ENCODE results near the gene PPIE.
"Not testable (repeated sequence)": the region's sequence is repeated elsewhere in the genome, so short reads cannot be mapped to it uniquely, and the experiment has no call there.

PPIE gene

DNA sequence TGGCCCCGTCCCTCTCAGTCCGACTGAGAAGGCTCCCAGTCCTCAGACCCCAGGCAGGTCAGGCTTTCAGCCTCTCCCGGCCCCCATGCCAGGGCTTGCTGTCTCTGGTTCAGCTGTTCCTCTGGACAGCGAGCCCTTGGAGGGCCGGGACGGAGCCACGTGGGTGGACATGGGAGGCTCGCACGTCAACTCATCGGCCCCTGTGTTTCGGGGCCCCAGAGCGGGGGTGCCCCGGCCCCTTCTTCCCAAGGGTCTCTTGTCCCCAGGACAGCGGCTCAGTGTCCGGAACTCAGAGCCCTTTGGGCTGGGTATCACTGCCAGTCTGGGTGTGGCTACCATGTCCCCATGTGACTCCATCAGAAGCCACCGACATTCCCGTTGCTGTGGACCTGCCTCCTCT lies 39.2 kb downstream of the PPIE start:
- not testable (repeated sequence) for DNase-seq (ENCODE audit: low read depth in 2 of 2)

DNA sequence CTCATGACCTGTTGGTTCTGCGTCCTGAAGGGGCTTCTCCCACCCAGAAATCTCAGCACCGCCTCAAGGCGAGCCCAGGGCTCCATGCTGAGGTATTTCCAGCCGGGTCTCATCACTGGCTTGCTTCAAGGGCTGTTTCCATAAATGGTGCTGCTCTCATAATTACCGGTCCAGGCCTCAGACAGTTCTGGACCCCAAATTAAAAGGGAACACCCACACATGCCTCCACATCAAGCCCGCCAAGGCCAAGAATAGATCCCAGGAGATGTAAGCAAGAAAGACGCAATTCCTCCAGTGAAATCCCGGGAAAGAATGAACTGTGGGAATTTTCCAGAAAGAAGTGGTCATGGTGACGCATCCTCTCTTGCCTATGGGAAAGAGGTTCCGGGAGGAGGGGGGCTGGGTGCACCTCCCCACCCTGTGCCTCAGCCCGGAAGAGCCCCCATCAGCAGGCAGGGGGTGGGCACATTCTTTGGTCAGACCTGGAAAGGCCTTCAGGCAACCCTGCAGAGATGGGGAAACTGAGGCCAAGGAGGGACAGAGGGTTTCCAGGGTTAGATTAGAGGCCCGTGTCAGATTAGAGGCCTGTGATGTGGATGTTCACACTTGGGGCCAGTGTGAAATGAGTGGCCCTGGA lies 39.9 kb downstream of the PPIE start:
- DNase-seq (ENCODE audit: low read depth in 2 of 2), result not testable (repeated sequence)

- DNase-seq (ENCODE audit: low read depth in 2 of 2), result no peak
Measured at GRCh38 chr1:39779137-39779536, 40.5 kb downstream of the PPIE start.

- no peak for DNase-seq (ENCODE audit: low read depth in 2 of 2)
Measured at GRCh38 chr1:39779821-39780220, 41.1 kb downstream of the PPIE start.

- DNase-seq (ENCODE audit: low read depth in 2 of 2), result no peak
Measured at GRCh38 chr1:39781349-39781715, 42.6 kb downstream of the PPIE start.

DNA sequence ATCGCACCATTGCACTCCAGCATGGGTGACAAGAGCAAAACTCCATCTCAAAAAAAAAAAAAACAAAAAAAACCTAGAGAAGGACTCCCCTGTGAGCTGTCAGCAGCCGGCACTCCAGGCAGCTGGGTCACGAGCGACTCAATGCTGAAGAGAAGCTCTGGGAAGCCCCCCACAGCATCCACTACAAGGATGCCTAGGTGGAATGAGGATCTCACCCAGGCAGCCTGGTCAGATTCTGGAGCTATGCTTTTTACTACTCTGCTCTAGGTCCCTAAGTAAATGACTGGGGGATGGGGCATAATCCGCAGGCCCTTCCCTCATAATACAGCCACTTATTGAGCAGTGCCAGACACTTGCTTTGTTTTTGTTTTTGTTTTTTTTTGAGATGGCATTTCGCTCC lies 43.4 kb downstream of the PPIE start:
- no peak for DNase-seq (ENCODE audit: low read depth in 2 of 2)

DNA sequence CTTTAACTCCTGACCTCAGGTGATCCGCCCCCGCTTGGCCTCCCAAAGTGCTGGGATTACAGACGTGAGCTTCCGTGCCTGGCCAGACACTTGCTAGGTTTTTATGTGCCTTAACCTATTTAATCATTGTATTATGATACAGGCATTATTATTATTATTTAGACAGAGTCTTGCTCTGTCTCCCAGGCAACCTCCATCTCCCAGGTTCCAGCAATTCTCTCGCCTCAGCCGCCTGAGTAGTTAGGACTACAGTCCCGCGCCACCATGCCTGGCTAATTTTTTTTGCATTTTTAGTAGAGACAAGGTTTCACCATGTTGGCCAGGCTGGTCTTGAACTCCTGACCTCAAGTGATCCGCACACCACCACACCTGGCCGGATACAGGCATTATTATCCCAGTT lies 44.0 kb downstream of the PPIE start:
- not testable (repeated sequence) for DNase-seq (ENCODE audit: low read depth in 2 of 2)

GRCh38 chr1:39786303-39787107 lies 47.8 kb downstream of the PPIE start:
- not testable (repeated sequence) for DNase-seq (ENCODE audit: low read depth in 2 of 2)

GRCh38 chr1:39787108-39787375 lies 48.4 kb downstream of the PPIE start:
- not testable (repeated sequence) for DNase-seq (ENCODE audit: low read depth in 2 of 2)

DNA sequence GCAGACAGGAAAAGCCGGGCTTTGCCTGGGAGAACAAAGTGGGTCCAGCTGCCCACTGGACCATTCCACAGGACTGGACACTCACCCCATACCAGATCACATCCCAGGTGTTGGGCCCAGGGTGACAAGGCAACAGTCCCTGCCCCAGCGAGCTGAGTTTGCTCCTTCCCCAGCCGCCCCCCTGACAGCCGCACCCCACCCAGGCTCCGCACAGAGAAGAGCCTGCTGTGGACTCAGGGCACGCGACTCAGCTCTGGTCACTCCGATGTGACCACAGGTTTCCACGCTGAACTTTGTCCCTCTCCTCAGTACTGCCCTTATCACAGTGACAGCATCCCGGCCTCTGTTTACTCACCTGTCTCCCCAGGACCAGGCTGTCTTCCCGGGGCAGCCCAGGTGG lies 48.8 kb downstream of the PPIE start:
- DNase-seq (ENCODE audit: low read depth in 2 of 2), result no peak

GRCh38 chr1:39787964-39788363 lies 49.3 kb downstream of the PPIE start:
- DNase-seq (ENCODE audit: low read depth in 2 of 2), result not testable (repeated sequence)

- no peak for DNase-seq (ENCODE audit: low read depth in 2 of 2)
Measured at GRCh38 chr1:39788426-39788757, 49.7 kb downstream of the PPIE start.

DNA sequence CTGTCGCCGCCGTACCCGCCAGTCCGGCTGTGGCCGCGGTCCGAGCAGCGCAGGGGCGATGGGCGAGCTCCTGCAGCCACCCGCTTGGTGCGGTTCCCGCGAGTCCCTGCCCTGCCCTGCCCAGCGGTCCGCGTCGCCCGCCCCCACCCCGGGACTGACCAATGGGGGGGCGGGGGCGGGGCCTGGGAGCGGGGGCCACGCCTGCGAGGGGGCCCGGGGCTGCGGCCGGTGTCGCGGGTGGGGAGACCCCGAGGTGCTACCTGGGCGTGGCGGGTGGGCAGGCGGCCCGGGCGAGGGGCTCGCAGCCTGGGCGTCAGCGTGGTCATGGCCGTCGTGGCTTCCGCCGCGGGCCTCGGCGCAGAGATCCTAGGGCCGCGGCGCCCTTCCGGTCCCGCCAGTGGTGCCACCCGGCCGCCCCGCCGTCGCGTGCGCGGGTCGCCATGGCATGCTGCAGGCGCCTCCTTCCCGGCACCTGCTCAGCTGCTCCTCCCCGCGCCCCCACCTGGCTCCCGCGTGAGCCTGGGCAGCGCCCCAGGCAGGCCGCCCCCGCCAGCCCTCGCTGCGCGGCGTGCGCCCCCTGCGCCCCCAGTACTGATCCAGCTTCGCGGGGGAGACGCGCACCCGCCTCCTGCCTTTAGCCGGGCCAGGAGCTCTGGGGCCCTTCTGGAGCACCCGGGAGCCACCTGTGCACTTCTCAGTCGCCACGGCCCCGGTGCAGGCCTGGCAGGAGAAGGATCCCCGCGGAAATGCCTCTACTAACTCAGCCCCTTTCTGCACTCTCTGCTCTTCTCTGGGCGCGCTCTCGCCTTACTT lies 50.3 kb downstream of the PPIE start, which contains the start of gene BMP8B:
BMP8B (minus strand) TSS at position 108 of the 813 bp plus-strand sequence. CDS start 380 bp downstream, outside the sequence.
- no peak for DNase-seq (ENCODE audit: low read depth in 2 of 2)

DNA sequence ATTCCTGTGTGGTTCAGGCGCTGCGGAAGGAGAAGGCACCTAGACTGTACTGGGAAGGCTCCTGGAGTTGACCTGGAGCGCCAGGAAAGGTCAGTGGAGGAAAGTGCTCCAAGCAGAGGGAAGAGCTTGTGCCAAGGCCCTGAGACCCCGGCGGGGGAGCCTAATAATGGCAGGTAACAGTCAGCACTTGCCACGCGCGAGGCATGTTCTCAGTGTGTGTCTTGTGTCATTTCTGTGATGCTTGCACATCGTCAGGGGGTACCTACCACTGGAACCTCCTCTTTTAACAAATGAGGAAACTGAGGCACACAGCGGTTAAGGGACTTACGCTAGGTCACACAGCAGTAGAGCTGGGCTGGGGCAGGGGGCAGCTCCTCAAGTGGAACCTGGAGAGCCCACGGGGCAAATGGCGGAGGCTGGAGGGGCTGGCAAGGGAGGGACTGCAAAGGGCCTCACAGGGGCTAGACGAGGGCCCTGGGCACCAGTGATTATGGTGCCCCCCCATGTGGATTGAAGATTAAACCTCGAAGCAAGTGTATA lies 51.0 kb downstream of the PPIE start:
- no peak for DNase-seq (ENCODE audit: low read depth in 2 of 2)

DNA sequence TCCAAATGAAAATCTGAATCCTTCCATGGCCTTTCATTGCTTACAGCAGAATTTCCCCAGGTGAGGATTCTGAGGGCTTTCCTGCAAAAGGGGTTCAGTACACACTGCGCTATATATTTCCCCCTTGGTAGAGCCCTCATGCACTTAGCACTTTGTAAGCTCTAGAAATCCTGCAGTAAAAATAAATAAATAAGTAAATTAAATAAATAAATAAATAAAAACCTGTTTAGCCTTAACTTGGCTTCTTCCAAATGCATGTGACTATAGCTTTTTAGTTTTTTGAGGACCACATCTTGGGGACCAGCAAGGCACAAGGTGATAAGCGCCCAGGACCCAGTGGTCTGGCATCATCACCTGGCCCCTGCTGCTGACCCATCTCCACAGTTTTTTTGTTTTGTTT lies 53.2 kb downstream of the PPIE start:
- DNase-seq (ENCODE audit: low read depth in 2 of 2), result no peak

GRCh38 chr1:39795651-39796050 lies 57.0 kb downstream of the PPIE start:
- DNase-seq (ENCODE audit: low read depth in 2 of 2), result no peak

GRCh38 chr1:39798859-39799769 lies 60.4 kb downstream of the PPIE start:
- not testable (repeated sequence) for DNase-seq (ENCODE audit: low read depth in 2 of 2)

DNA sequence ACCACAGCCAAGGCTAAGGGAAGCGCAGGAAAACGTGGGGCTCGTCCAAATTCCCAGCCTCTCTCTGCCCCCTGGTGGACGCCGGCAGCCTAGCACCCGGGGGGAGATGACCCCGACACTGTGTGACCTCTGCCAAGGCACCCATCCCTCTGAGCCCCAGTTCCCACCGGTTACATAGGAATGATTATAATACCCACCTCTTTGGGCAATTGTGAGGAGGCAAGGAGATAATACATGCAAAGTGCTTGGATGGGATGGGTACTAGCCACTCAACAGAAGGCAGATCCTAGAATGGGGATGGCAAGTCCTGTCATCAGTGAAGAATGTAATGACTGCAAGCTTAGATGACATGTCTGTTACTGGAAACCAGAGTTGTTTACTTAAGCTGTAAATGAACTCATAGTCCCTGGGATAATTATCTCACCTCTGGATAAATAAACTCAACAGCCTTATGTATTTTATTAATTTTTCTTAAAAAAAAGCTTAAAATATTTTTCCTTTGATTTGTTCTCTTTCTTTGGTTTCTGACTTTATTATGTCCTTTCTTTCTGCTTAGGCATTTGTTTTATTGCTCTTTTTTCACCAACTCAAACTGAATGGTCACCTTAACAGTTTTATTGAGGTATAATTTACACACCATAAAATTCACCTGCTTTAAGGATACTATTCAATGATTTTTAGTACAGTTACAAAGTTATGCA lies 61.2 kb downstream of the PPIE start:
- peak; percentile 29 to 42 for DNase-seq (ENCODE audit: low read depth in 2 of 2)

DNA sequence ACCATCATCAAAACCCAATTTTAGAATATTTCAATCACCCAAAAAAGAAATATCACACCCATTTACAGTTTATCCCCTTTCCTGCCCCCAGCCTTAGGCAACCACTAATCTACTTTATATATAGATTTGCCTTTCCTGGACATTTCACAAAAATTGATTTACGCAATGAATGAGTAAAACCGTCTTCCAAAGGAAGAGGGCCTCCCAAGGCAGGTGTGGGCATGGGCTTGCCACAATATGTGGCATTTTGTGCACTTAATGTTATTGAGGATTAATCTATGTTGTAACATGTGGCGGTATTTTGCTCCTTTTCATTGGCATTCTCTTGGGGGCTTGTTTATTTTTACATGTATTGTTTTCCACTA lies 61.8 kb downstream of the PPIE start:
- no peak for DNase-seq (ENCODE audit: low read depth in 2 of 2)

GRCh38 chr1:39802496-39803260 lies 64.0 kb downstream of the PPIE start:
- DNase-seq (ENCODE audit: low read depth in 2 of 2), result no peak
